RWPE1 (cell line): Measurements from ENCODE around the gene KCNH1.

Experiments used
- CTCF ChIA-PET: fragments of 350-600 bp; sonication (Branson Sonifier 250); formaldehyde crosslinking; extraction: SDS; loops from one replicate; lab custom pipeline; 2021; lab: Yijun Ruan, JAX
- POLR2A ChIA-PET: fragments of 400-600 bp; formaldehyde crosslinking; extraction: SDS; loops from one replicate; lab custom pipeline; 2020; ENCODE audit warnings: antibody characterized with exemption; ENCODE audit not compliant: low non-redundant PET; lab: Yijun Ruan, JAX
- DNase-seq: peaks from one replicate; pipeline ENCODE4 v3.0.0; 2012; ENCODE audit warnings: low spot score
- H3K27ac ChIP-seq: fragments of 450-650 bp; 2 replicates; pipeline ENCODE4 v1.5.1; 2017
- TF ChIP-seq, protein P1 (sequence below): fragments of 450-650 bp; conservative IDR thresholded peaks from 2 replicates; pipeline ENCODE4 v1.5.1; 2017; ENCODE audit warnings: low read depth, mild to moderate bottlenecking

KCNH1 gene

DNA sequence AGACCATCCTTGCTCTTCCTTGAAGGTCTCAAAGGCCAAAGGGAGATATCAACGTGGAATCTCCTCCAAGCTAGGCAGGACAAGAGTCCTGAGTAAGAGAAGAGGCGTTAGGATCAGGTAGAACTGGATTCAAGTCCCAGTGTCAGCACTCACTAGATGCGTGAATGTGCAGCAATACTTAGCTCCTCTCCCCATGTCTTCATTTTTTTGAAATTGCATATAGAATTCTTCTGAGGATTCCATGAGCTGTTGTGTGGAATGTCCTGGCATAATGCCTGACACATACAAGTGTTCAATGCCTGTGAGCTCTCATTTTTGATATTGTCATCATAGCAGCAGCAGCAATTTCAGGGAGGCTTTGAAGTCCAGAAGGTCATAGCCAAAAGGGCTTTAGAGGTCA is 333.2 kb downstream of the KCNH1 start:
- POLR2A ChIA-PET = no interaction called here
- CTCF ChIA-PET = no interaction called here
- TF ChIP-seq, protein P1, sequence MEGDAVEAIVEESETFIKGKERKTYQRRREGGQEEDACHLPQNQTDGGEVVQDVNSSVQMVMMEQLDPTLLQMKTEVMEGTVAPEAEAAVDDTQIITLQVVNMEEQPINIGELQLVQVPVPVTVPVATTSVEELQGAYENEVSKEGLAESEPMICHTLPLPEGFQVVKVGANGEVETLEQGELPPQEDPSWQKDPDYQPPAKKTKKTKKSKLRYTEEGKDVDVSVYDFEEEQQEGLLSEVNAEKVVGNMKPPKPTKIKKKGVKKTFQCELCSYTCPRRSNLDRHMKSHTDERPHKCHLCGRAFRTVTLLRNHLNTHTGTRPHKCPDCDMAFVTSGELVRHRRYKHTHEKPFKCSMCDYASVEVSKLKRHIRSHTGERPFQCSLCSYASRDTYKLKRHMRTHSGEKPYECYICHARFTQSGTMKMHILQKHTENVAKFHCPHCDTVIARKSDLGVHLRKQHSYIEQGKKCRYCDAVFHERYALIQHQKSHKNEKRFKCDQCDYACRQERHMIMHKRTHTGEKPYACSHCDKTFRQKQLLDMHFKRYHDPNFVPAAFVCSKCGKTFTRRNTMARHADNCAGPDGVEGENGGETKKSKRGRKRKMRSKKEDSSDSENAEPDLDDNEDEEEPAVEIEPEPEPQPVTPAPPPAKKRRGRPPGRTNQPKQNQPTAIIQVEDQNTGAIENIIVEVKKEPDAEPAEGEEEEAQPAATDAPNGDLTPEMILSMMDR = no peak
- H3K27ac ChIP-seq = no peak overlapping the region
- DNase-seq = no peak

- DNase-seq = no peak
- CTCF ChIA-PET = interaction anchor here (1.1 kb wide), 1 partner anchor 64 kb away, joined by 3 read pairs; no protein-coding TSS in a partner anchor
- POLR2A ChIA-PET = no interaction called here
- TF ChIP-seq, protein P1 = no peak
- H3K27ac ChIP-seq = no peak overlapping the region
Observed at GRCh38 chr1:210800301-210800700, 333.6 kb downstream of the KCNH1 start.

- H3K27ac ChIP-seq = no peak overlapping the region
- DNase-seq = no peak
- CTCF ChIA-PET = no interaction called here
- POLR2A ChIA-PET = no interaction called here
- TF ChIP-seq, protein P1 = no peak
Observed at GRCh38 chr1:210797422-210797821, 336.5 kb downstream of the KCNH1 start.

DNA sequence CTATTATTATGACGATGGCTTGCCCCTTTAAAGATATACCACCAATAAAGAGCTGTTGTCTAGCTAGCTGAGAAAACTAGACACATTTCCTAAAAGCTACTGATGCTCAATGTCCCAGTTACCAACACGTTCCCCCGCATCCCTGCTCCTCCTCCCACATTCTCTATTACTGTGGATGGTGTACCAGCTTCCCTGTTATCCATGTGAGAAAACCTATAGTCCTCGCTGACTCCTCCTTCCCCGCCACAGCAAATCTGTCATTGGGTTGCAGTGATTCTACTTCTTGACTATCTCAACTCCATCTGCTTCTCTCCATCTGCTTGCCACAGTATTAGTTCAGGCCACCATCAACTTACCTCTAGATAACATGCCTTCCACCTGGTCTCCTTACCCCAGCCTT is 337.5 kb downstream of the KCNH1 start:
- ChIA-PET POLR2A (no interaction called here), CTCF (no interaction called here)
- TF ChIP-seq, protein P1 = no peak
- no peak overlapping the region for H3K27ac ChIP-seq
- no peak for DNase-seq

DNA sequence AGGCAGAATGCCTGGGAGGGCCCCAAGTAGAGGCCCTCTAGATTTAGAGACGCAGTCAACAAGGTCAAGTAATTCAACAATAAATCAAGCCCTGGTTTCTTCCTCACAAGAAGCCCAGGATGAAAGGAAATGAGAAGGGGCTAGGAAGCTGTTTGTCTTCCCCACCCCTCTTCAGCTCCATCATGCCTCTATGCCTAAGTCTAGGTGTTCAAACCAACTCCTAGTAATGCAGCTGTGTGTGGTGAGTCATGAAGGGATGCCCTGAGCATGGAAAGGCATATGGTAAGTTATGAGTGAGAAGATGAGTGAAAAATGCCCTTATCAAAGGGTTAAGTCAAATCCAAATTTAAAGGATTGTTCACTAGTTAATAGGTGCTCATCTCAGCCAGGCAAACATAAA is 339.5 kb downstream of the KCNH1 start:
- CTCF ChIA-PET = no interaction called here
- POLR2A ChIA-PET = no interaction called here

DNA sequence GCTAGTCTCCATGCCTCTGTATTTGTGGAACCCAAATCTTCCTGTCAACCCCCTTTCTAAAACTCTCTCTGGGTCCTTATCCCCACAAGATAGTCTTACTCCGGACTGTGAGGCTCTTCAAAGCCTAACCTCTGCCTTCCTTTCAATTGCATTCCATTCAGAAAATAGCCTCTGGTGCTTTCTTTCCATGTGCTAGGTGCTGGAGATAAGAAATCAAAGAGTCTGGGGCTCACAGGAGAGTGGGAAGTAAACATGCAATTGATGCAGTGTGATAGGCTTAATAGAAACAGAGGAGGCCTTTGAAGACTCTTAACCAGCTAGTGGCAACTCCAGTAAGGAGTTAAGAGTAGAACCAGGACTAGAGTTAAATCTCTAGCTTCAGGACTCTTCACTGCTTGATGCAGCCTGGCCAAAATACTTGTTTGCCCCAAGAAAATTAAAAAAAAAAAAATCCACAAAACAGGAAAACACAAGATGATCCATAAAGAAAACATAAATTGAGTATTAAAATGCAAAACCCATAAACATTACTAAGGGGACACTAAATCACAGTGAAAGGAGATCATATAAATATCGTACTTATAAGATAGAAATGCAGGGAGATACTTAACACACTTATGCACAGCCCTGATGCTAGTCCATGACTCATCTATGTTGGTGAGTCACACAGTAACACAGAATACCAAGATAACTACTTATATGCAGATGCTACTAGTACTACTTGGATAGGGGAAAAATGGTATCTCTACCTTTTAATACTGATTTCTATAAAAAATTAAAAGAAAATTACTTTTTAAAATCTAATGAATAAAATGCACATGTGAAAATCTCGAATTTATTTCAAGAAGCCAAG is 341.5 kb downstream of the KCNH1 start:
- peak; percentile 63 for DNase-seq
- CTCF ChIA-PET = no interaction called here

More for the DNA sequence above, 339.5 kb downstream of the KCNH1 start:
- DNase-seq = no peak
- no peak overlapping the region for H3K27ac ChIP-seq
- TF ChIP-seq, protein P1 = no peak

More for the DNA sequence above, 341.5 kb downstream of the KCNH1 start:
- TF ChIP-seq, protein P1 = no peak
- H3K27ac ChIP-seq = no peak overlapping the region
- POLR2A ChIA-PET = no interaction called here
